ENCODE results near the gene GPR160. TPM values are rescaled to one million over a fixed set of nuclear protein-coding genes. Genes with fewer than 3 reads are reported as not detected.
A peak's percentile ranks its signal among the peaks of the same experiment; 100 is the strongest.
"Not testable (repeated sequence)": the region's sequence is repeated elsewhere in the genome, so short reads cannot be mapped to it uniquely, and the experiment has no call there.

GPR160 gene
- total RNA-seq = 1.3 TPM

- DNase-seq = peak; percentile 62
Measured at GRCh38 chr3:170037463-170038433, at the start of gene GPR160. Gene GPR160, plus strand, starts transcription at chr3:170037995. Its CDS starts 45,978 bp downstream, at chr3:170083973.

- DNase-seq = no peak
Measured at GRCh38 chr3:169990431-169990830, 47.4 kb upstream of the GPR160 start.

GRCh38 chr3:169992156-169992555 lies 45.6 kb upstream of the GPR160 start:
- peak; percentile 21 for DNase-seq

GRCh38 chr3:169992781-169993180 lies 45.0 kb upstream of the GPR160 start:
- DNase-seq = no peak

GRCh38 chr3:169993761-169994160 lies 44.0 kb upstream of the GPR160 start:
- DNase-seq = no peak

GRCh38 chr3:169996063-169996462 lies 41.7 kb upstream of the GPR160 start:
- no peak for DNase-seq

GRCh38 chr3:169998668-169999131 lies 39.1 kb upstream of the GPR160 start:
- no peak for DNase-seq

- no peak for DNase-seq
Measured at GRCh38 chr3:169999433-169999832, 38.4 kb upstream of the GPR160 start.

- DNase-seq = no peak
Measured at GRCh38 chr3:170000051-170000450, 37.7 kb upstream of the GPR160 start.

- no peak for DNase-seq
Measured at GRCh38 chr3:170002231-170002630, 35.6 kb upstream of the GPR160 start.

GRCh38 chr3:170002879-170003278 lies 34.9 kb upstream of the GPR160 start:
- DNase-seq = no peak

GRCh38 chr3:170003881-170004356 lies 33.9 kb upstream of the GPR160 start:
- DNase-seq = no peak

GRCh38 chr3:170007031-170007663 lies 30.6 kb upstream of the GPR160 start:
- DNase-seq = no peak

GRCh38 chr3:170010498-170010897 lies 27.3 kb upstream of the GPR160 start:
- no peak for DNase-seq

- no peak for DNase-seq
Measured at GRCh38 chr3:170012683-170013400, 25.0 kb upstream of the GPR160 start.

GRCh38 chr3:170016057-170016456 lies 21.7 kb upstream of the GPR160 start:
- no peak for DNase-seq

- DNase-seq = not testable (repeated sequence)
Measured at GRCh38 chr3:170019306-170019705, 18.5 kb upstream of the GPR160 start.

- DNase-seq = no peak
Measured at GRCh38 chr3:170021083-170021482, 16.7 kb upstream of the GPR160 start.

- no peak for DNase-seq
Measured at GRCh38 chr3:170022336-170022735, 15.5 kb upstream of the GPR160 start.

GRCh38 chr3:170023165-170023564 lies 14.6 kb upstream of the GPR160 start:
- DNase-seq = no peak

- DNase-seq = no peak
Measured at GRCh38 chr3:170024581-170024980, 13.2 kb upstream of the GPR160 start.

Data from tongue (tissue), 2 donors.